HG02943 (cell line): ENCODE data around the gene TRMT2A.

Source experiments
- ATAC-seq: cut with Tn5 transposase; IDR thresholded peaks from one replicate; pipeline ENCODE4 v1.9.1; 2021; ENCODE audit warnings: mild to moderate bottlenecking, low read depth, moderate library complexity; ENCODE audit not compliant: unreplicated experiment

Gene TRMT2A

GRCh38 chr22:20149257-20150250 lies 32.5 kb upstream of the TRMT2A start:
- no peak for ATAC-seq

- ATAC-seq: no peak
These were observed 31.4 kb upstream of the TRMT2A start for GRCh38 chr22:20148414-20148813.

DNA sequence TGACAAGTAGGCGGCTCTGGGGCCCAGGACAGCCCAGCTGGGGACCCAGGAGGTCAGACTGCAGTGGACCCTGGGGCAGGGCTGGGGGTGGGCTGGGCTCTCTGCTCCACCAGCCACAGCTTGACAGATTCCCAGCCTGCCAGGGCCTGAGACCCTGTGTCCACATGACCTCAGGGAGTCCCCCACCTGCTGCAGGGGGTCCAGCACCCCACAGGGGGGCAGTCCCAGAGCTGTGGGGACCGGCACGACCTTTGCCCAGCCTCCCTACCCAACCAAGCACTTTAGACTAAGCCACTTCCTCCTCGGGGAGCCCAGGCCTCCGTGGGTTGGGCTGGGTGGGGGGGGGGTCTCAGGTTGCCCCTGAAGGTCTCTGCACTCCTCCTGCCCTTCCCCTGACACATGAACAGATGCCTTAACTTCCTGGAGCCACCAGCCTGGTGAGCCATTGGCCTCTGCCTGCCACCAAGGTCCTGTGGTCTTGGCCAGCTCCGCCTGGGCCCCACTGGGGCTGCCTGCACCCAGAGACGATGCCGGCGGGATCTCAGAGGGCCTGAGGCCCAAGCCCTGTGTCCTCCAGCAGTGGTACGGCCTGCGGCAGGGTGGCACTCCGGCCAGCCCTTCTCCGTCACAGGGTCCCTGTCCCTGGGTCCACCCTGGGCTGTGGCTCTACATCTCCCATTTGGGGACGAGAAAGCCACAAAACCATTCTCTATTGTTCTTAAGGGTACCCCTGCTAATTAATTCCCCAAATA lies 30.4 kb upstream of the TRMT2A start:
- no peak for ATAC-seq

GRCh38 chr22:20146777-20147176 lies 29.8 kb upstream of the TRMT2A start:
- ATAC-seq: no peak

GRCh38 chr22:20145832-20146223 lies 28.8 kb upstream of the TRMT2A start:
- ATAC-seq: no peak

DNA sequence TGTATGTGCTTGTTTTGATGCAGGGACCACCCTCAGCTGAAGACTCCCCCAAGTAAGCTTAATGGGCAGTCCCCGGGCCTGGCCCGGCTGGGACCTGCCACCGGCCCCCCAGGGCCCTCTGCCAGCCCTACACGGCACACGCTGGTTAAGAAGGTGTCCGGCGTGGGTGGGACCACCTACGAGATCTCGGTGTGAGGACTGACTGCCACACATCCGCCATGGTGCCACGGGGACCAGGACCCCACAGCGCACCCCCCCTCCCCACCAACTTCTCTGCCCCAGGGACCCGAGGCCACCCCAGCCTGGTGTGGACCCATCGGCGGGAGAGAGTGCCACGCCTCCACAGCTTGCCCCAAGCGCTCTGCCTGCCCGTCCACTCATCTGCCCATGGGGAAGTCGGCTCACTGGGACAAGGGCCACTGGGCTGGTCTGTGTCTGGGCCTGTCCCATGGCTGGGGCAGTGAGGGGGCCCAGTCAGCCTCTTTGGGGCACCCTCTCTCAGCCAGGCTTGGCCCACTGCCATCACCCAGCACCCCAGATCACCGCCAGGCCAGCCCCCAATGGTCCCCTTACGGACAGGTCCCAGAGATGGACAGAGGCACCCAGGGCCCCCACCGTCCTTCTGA lies 28.3 kb upstream of the TRMT2A start:
- ATAC-seq: no peak

GRCh38 chr22:20143883-20144665 lies 27.0 kb upstream of the TRMT2A start:
- no peak for ATAC-seq

DNA sequence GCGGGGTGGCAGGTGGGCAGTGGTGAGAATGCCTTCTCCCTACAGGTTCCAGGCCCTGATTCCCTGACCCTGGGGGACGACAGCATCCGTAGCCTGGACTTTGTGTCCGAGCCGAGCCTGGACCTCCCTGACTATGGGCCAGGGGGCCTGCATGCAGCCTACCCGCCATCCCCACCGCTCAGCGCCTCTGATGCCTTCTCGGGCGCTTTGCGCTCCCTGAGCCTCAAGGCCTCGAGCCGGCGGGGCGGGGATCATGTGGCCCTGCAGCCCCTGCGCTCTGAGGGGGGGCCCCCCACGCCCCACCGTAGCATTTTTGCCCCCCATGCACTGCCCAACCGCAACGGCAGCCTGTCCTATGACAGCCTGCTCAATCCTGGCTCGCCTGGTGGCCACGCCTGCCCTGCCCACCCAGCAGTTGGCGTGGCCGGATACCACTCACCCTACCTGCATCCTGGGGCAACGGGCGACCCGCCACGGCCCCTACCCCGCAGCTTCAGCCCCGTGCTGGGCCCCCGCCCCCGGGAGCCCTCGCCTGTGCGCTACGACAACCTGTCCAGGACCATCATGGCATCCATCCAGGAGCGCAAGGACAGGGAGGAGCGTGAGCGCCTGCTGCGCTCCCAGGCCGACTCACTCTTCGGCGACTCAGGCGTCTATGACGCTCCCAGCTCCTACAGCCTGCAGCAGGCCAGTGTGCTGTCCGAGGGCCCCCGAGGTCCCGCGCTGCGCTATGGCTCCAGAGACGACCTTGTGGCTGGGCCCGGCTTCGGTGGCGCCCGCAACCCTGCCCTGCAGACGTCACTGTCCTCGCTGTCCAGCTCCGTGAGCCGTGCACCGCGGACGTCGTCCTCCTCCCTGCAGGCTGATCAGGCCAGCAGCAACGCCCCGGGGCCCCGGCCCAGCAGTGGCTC lies 25.9 kb upstream of the TRMT2A start:
- ATAC-seq: no peak

DNA sequence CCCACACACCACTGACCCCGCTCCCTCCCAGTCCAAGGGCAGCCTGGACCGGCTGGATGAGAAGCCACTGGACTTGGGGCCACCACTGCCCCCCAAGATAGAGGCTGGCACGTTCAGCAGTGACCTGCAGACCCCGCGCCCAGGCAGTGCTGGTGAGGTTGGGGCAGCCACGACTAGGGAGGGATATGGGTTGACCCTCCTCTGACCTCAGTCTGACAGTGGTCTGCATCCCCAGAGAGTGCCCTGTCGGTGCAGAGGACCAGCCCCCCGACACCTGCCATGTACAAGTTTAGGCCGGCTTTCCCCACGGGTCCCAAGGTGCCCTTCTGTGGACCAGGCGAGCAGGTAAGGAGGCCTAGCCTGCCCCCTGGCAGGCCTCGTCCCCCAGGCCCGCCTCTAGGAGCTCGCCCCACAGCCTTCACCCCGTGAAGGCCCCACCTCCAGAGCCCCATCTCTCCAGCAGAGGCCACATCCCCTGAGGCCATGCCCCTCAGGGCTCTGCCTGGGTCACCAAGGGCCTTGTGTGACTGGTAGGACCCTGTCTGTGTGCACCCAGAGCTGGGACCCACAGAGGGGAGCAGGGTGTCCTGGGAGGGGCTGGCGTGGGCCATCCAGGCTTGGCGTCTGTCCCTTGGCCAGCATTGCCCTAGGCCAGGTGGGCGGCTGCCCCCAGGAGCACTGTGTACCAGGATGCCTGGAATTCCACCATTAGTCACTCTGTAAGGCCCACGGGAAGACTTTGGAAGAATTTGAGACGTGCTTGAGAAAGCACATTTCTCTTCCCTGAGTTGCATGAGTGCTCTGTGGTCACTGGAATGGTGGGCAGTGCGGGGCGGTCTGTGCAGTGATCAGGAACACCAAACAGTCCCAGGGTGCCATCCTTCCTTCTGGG lies 24.4 kb upstream of the TRMT2A start:
- ATAC-seq: no peak

DNA sequence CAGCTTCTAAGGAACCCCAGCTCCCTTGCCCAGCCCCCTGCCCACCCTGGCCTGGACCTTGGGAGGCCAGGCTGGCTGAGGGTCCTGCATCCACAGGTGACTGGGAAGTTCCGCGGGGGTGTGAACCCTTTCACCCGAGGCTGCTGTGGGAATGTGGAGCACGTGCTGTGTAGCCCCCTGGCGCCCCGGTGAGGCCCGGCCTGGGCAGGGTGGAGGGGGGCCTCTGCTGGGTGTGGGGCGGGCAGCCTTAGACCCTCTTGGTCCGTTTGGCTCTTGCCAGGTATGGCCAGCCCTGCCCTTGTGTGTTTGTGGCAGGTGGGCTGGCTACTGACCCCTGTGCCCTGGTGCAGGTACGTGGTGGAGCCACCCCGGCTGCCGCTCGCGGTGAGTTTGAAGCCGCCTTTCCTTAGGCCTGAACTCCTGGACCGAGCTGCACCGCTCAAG lies 23.5 kb upstream of the TRMT2A start:
- ATAC-seq: no peak

DNA sequence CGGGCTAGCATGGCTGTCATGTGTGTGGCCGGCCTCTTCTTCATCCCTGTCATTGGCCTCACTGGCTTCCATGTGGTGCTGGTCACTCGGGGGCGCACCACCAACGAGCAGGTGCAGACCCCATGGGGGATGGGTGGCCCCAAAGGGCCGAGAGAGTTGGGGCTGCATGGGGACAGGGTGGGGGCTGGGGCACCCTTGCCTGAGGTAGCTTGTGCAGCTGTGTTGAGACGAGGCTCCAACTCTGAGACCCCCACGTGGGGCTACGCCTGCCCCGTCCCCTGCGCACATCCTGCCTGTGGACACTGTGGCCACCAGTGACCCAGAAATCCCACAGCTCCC lies 23.1 kb upstream of the TRMT2A start:
- ATAC-seq: no peak

GRCh38 chr22:20139391-20140106 lies 22.5 kb upstream of the TRMT2A start:
- ATAC-seq: no peak

DNA sequence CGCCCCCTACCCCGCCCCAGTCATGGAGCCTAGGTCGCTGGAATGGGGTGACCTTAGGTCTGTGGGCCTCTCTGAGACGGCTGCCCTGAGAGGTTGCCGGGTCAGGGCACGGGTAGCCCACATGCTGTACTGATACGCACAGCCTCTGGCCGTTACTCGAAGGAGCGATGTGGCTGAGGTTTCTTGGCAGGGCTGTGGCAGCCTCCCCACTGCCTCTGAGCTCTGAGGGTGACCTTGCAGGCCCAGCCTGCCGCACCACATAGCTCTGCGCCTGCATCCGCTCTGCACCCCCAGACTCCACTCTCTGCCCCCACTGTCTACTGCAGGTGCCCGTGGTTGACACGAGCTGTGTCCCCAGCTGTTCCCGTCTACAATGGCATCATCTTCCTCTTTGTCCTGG lies 21.8 kb upstream of the TRMT2A start:
- no peak for ATAC-seq

- ATAC-seq: no peak
These were observed 21.4 kb upstream of the TRMT2A start for GRCh38 chr22:20138417-20138738.

DNA sequence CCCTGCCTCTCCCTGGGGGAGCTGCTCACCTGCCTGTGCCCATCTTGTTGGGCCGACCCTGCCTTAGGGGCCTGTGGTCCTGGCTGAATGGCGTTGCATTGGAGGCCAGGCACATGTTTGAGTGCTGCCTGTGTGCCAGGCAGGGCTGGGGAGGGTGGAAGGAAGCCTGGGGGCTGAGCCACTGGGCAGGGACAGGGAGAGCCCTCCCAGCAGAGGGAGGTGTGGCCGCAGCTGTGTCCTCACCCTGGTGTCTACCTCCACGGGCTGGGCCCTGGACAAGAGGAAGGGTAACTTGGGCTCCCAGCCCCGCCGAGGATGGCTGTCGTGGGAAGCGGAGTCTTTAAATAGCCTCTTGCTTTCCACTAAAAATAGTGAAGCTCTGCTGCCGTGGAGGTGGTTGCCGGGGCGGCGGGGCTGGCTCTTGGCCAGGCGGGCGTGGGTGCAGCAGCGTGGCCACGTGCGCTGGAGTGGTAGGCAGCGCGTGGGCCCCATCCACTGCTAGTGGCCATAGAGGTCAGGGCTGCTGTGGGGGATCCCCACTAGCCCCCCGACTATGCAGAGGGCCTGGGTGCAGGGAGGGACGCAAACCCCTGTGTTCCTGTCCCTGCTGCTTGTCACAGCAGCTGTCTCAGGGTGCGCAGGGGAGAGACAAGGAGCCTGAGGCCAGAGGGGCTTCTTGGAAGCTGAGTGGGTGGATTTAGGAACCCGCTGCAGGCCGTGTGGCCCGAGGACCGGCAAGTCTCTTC lies 20.8 kb upstream of the TRMT2A start:
- ATAC-seq: no peak

- no peak for ATAC-seq
These were observed 20.1 kb upstream of the TRMT2A start for GRCh38 chr22:20137113-20137512.

- ATAC-seq: no peak
These were observed 19.5 kb upstream of the TRMT2A start for GRCh38 chr22:20136603-20136873.
